Testis (tissue), 3 donors: ENCODE results near the gene UBE2B. TPM values are rescaled to one million over a fixed set of nuclear protein-coding genes. Genes with fewer than 3 reads are reported as not detected.

ENCODE experiments used
- DNase-seq: peaks from one replicate; pipeline ENCODE4 v3.0.0-alpha.2; 2019
- H3K27ac ChIP-seq, 2 donors: fragments of 200-600 bp; sonication (generic); one replicate each; pipeline ENCODE4 v1.5.1; 2019
- H3K27me3 ChIP-seq: fragments of 200-600 bp; sonication (generic); one replicate; pipeline ENCODE4 v1.5.1; 2019
- H3K36me3 ChIP-seq: fragments of 200-600 bp; sonication (generic); one replicate; pipeline ENCODE4 v1.5.1; 2017; ENCODE audit warnings: low read depth; ENCODE audit errors: missing control alignments
- H3K4me1 ChIP-seq: fragments of 200-600 bp; sonication (generic); one replicate; pipeline ENCODE4 v1.5.1; 2019
- H3K4me3 ChIP-seq, 2 donors: fragments of 200-600 bp; sonication (generic); one replicate each; pipeline ENCODE4 v1.5.1; 2017 to 2019
- H3K9me3 ChIP-seq: fragments of 200-600 bp; sonication (generic); one replicate; pipeline ENCODE4 v1.5.1; 2017
- POLR2A ChIP-seq: fragments of 450-650 bp; IDR thresholded peaks from one replicate; pipeline ENCODE4 v1.6.1; 2017; ENCODE audit warnings: antibody characterized with exemption, mild to moderate bottlenecking, moderate library complexity
- WGBS, 2 donors: methylation state at CpG; one replicate each; pipeline ENCODE4 v1.1.5; 2018; 5-methylcytosine and 5-hydroxymethylcytosine counted together
- intact Hi-C: fragments of 100-400 bp; cut with DNase I; formaldehyde crosslinking; loops from one replicate; pipeline ENCODE4 v1.15.1; 2023; ENCODE audit warnings: low total_unique reads
- polyA plus RNA-seq: library from polyadenylated mRNA; stranded (reverse); fragments of 350-450 nt; fragmentation: Illumina TruSeq; extraction: RNeasy Lipid Tissue Mini Kit (QIAGEN cat#74804); gene quantifications from one replicate; pipeline ENCODE4 v1.2.3, GENCODE V29; 2014; ENCODE audit warnings: low read depth, low replicate concordance; ENCODE audit not compliant: insufficient read depth
- total RNA-seq, 2 donors: library from RNA; depleted of rRNA; stranded (reverse); fragments of >200 nt; gene quantifications; one replicate each; pipeline ENCODE4 v1.2.3, GENCODE V29; 2016
- TF ChIP-seq, protein P1 (sequence below), 3 experiments: fragments of 450-650 bp in 2 of 3; fragments of 200-600 bp in 1 of 3; sonication (generic) in 1 of 3; IDR thresholded peaks; one replicate each; pipeline ENCODE4 v1.5.1; 2016 to 2019; ENCODE audit warnings: antibody characterized with exemption in 3 of 3, mild to moderate bottlenecking in 2 of 3, moderate library complexity in 1 of 3

The UBE2B gene
- total and polyA plus RNA-seq, 3 donors from 2014 or later: 70.9 to 95.6 (median 87.4) TPM

DNA sequence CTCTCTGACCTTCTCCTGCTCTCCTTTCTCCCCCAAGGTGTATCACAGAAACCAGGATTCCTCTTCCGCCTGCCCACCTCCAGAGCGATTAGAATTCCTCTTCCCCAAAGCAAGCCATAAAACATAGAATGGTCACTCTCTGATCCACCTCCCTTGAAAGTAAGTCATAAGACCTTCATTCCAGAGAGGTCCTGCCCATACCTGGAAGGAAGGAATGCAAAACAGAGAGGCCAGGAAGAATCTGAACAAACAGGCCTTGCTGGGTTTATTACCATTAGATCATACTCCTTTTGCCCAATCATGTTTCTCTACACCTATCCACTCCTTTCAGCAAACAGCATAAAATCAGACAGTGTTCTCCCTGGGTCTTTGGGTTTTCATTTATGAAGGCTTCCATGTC, 25.4 kb upstream of the UBE2B start:
- H3K27me3 ChIP-seq: no peaks in the 10 kb centered on the region
- no peaks in the 10 kb centered on the region for H3K36me3 ChIP-seq
- intact Hi-C loops: no loop called here
- WGBS, 2 donors: 78 to 79% methylated on average over 2 of the region's 2 CpGs
- H3K4me1 ChIP-seq: no peaks in the 10 kb centered on the region
- H3K27ac ChIP-seq: no peak overlapping the region
- TF ChIP-seq, protein P1, sequence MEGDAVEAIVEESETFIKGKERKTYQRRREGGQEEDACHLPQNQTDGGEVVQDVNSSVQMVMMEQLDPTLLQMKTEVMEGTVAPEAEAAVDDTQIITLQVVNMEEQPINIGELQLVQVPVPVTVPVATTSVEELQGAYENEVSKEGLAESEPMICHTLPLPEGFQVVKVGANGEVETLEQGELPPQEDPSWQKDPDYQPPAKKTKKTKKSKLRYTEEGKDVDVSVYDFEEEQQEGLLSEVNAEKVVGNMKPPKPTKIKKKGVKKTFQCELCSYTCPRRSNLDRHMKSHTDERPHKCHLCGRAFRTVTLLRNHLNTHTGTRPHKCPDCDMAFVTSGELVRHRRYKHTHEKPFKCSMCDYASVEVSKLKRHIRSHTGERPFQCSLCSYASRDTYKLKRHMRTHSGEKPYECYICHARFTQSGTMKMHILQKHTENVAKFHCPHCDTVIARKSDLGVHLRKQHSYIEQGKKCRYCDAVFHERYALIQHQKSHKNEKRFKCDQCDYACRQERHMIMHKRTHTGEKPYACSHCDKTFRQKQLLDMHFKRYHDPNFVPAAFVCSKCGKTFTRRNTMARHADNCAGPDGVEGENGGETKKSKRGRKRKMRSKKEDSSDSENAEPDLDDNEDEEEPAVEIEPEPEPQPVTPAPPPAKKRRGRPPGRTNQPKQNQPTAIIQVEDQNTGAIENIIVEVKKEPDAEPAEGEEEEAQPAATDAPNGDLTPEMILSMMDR (IDR thresholded peaks at IDR 0.05): no peak
- no peak for TF ChIP-seq POLR2A
- no peak overlapping the region for H3K4me3 ChIP-seq
- H3K9me3 ChIP-seq: no peaks in the 10 kb centered on the region
- no peak for DNase-seq

DNA sequence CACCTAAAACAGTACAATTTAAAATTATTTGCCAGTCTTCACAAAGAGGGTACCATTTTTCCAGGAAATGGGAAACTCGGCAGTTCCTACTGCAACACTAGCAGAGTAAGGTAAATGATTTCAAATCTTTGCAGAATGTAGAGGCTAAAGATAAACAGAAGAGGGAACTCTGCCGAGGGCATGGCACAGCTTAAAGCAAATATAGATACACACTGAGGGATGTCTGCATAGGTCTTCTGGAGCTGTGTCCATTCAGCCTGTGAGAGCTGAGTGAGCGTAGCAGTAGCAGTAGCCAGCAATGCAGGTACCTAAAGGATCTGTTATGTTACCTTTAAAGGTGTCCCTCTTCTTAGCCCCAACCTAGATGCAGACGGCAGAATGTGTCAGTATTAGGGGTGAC, 21.9 kb upstream of the UBE2B start:
- whole genome bisulfite sequencing, 2 donors: 86 to 92% methylated on average over 4 of the region's 4 CpGs
- TF ChIP-seq, protein P1 (IDR thresholded peaks at IDR 0.05): no peak
- TF ChIP-seq POLR2A: no peak
- Histone ChIP-seq H3K9me3 (no peaks in the 10 kb centered on the region), H3K27me3 (no peaks in the 10 kb centered on the region), H3K4me3 (no peak overlapping the region), H3K27ac (no peak overlapping the region), H3K4me1 (no peaks in the 10 kb centered on the region), H3K36me3 (no peaks in the 10 kb centered on the region)
- intact Hi-C loops: no loop called here
- no peak for DNase-seq

DNA sequence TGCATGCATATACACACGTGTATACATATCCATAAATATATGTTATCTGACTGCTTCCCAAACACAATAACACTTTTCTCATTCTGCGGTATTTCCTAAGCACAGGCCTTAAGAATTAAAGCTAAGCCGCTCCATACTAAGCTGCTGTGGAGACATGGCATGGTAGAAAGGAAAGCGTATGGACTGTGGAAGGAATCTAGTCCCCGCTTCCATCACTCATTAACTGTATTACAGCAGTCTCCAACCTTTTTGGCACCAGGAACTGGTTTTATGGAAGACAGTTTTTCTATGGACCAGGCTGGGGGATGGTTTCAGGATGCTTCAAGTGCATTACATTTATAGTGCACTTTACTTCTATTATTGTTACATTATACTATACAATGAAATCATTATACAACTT, 15.7 kb upstream of the UBE2B start:
- H3K4me3 ChIP-seq: no peak overlapping the region
- intact Hi-C loops: no loop called here
- no peaks in the 10 kb centered on the region for H3K36me3 ChIP-seq
- no peaks in the 10 kb centered on the region for H3K27me3 ChIP-seq
- WGBS, 2 donors: 90 to 94% methylated on average over 5 of the region's 5 CpGs
- no peaks in the 10 kb centered on the region for H3K9me3 ChIP-seq
- H3K4me1 ChIP-seq: no peaks in the 10 kb centered on the region
- TF ChIP-seq POLR2A: no peak
- TF ChIP-seq, protein P1 (IDR thresholded peaks at IDR 0.05): no peak
- no peak for DNase-seq
- H3K27ac ChIP-seq: no peak overlapping the region

DNA sequence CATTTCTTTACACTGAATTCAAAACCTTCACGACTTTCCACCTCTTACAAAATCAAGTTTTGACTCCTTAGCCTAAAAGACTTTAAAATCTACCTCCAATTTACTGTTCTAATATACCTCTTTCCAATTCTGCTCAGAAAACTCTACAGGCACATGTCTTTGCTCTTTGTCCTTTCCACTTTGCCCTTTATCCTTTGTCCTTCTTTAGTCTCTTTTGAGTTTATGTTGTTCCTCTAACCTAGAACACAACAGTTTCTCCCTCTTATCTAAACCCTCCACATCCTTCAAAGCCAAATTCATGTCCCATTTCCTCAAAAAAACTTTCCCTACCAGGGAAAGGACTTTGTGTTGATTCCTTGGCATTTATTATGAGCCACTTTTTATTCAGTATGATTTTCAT, 5.8 kb upstream of the UBE2B start:
- Histone ChIP-seq H3K36me3 (no peaks in the 10 kb centered on the region), H3K4me1 (peaks cover 18% of the 10 kb centered on the region), H3K27me3 (no peaks in the 10 kb centered on the region), H3K27ac (no peak overlapping the region), H3K4me3 (no peak overlapping the region), H3K9me3 (no peaks in the 10 kb centered on the region)
- no peak for DNase-seq
- intact Hi-C loops: no loop called here
- WGBS, 2 donors: 46 to 81% methylated on average over 1 of the region's 1 CpG
- TF ChIP-seq, protein P1 (IDR thresholded peaks at IDR 0.05): no peak

DNA sequence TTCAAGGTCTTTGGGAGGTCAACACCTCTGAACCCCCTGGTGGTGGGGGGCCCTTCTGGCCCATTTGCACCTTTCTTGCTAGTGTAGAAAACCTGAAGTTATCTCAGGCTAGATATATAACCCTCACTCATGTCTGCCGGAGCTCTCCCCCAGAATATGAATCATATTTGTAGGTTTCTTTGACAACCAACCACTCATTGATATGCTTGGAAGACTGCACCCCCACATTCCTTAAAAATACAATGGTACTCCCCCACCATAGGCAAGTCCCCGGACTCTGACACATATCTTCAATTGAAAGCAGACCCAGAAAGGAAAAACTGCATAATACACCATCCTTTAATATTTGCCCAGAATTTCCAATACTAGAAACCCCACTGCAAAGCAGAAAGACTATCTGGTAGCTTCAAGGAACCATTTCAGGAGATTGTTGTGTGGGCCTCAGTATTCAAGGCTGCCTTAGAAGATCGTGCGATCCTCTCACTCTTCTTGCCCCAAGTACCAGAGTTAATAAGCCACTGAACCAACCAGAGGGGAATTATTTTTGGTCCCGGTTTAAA, 978 bp upstream of the UBE2B start:
- peak overlapping the region; percentile 96 to 100 for H3K27ac ChIP-seq
- H3K4me1 ChIP-seq: peaks cover 31% of the 10 kb centered on the region
- H3K27me3 ChIP-seq: no peaks in the 10 kb centered on the region
- peak overlapping the region; percentile 94 to 100 for H3K4me3 ChIP-seq
- DNase-seq: no peak
- intact Hi-C loops: no loop called here
- no peaks in the 10 kb centered on the region for H3K9me3 ChIP-seq
- H3K36me3 ChIP-seq: no peaks in the 10 kb centered on the region
- TF ChIP-seq POLR2A: no peak
- TF ChIP-seq, protein P1 (IDR thresholded peaks at IDR 0.05): no peak
- WGBS, 2 donors: 10 to 11% methylated on average over 5 of the region's 5 CpGs
